Left colon (tissue), 2 donors: ENCODE measurements around the gene KCNIP4. TPM values are rescaled to one million over a fixed set of nuclear protein-coding genes. Genes with fewer than 3 reads are reported as not detected.

Source experiments
- ATAC-seq: fragments of 200-7000 bp; cut with Tn5 transposase; one replicate; pipeline ENCODE4 v1.9.1; 2020; ENCODE audit warnings: mild to moderate bottlenecking, moderate library complexity
- DNase-seq, 2 donors: peaks; one replicate each; pipeline ENCODE4 v3.0.0-alpha.2; 2020
- intact Hi-C, 2 donors: fragments of 100-400 bp; cut with DNase I in 1 of 2; cut with micrococcal nuclease in 1 of 2; formaldehyde crosslinking; loops; one replicate each; pipeline versions ENCODE4 v1.11.2 to v1.14.0; 2022; cut with DNase I, micrococcal nuclease
- total RNA-seq, 2 donors: library from RNA; stranded (reverse); fragmentation: NEBNext Ultra II Directional; extraction: Animal tissue kit (Norgen Biotek cat#: 25700); gene quantifications; one replicate each; pipeline ENCODE4 v1.2.1, GENCODE V29; 2021
- donor health status: DM: no; HTN: no; CAD: no.
- donor health status: DM: yes; HTN: yes; CAD: no.

The KCNIP4 gene
- total RNA-seq, 2 donors from 2014 or later: 1.1 to 3.4 TPM

DNA sequence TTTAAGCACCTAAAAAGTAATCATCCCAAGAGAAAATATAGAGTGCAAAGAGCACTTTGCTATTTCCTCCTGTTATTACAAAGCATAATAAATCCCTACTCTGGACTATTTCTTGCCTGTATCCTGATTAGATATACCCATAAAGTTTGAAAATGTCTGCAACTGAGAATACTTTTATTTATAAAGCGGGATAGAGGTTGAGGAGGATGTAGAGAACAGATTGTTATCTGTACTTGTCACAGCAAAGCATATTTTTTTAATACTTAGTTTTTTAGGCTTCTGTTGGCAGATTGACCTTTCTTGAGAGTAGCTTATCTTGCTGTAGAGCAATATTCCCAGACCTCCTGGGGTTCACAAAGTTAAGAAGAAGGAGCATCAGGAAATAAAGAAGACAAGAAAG, 396.1 kb downstream of the KCNIP4 start:
- intact Hi-C loops: no loop called here
- DNase-seq: no peak
- ATAC-seq: no peak

DNA sequence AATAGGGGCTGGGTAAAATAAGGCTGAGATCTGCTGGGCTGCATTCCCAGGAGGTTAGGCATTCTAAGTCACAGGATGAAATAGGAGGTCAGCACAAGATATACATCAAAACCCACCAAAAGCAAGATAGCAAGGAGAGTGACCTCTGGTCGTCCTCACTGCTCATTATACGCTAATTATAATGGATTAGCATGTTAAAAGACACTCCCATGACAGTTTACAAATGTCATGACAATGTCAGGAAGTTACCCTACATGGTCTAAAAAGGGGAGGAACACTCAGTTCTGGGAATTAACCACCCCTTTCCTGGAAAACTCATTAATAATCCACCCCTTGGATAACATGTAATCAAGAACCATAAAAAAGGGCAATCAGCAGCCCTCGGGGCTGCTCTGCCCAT, 403.6 kb downstream of the KCNIP4 start:
- no peak for ATAC-seq
- intact Hi-C loops: no loop called here
- DNase-seq: no peak

DNA sequence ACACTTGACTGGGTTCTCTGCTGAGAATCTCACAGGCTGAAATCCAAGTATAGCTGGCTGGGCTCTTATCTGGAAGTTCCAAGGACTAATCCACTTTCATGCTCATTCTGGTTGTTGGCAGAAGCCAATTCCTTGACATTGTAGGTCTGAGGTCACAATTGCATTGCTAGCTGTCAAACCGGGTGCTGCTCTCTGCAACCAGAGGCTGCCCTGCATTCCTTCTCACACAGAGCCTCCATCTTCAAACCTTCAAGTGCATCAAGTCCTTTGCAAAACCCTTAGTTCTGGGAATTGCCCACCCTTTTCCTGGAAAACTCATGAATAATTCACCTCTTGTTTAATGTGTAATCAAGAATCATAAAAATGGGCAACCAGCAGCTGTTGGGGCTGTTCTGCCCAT, 404.2 kb downstream of the KCNIP4 start:
- DNase-seq (no peak), ATAC-seq (no peak)
- intact Hi-C loops: no loop called here

GRCh38 chr4:21543514-21543913, 405.1 kb downstream of the KCNIP4 start:
- no peak for DNase-seq
- ATAC-seq: no peak
- intact Hi-C loops: no loop called here

- intact Hi-C loops: no loop called here
- no peak for ATAC-seq
- DNase-seq: no peak
Measured at GRCh38 chr4:21535898-21536297, 412.7 kb downstream of the KCNIP4 start.

GRCh38 chr4:21531048-21531447, 417.5 kb downstream of the KCNIP4 start:
- intact Hi-C loops: no loop called here
- ATAC-seq (no peak), DNase-seq (no peak)

GRCh38 chr4:21529214-21529613, 419.4 kb downstream of the KCNIP4 start:
- DNase-seq: no peak
- intact Hi-C loops: no loop called here
- ATAC-seq: no peak

GRCh38 chr4:21522296-21522695, 426.3 kb downstream of the KCNIP4 start:
- ATAC-seq: no peak
- intact Hi-C loops: no loop called here

GRCh38 chr4:21517126-21517859, 431.3 kb downstream of the KCNIP4 start:
- no peak for DNase-seq
- intact Hi-C loops: loop anchor here in 1 of 2 donors (10.0 kb wide), 1 partner anchor 258 kb away; no protein-coding TSS in a partner anchor
- ATAC-seq: no peak

More at GRCh38 chr4:21522296-21522695, 426.3 kb downstream of the KCNIP4 start:
- DNase-seq: no peak

DNA sequence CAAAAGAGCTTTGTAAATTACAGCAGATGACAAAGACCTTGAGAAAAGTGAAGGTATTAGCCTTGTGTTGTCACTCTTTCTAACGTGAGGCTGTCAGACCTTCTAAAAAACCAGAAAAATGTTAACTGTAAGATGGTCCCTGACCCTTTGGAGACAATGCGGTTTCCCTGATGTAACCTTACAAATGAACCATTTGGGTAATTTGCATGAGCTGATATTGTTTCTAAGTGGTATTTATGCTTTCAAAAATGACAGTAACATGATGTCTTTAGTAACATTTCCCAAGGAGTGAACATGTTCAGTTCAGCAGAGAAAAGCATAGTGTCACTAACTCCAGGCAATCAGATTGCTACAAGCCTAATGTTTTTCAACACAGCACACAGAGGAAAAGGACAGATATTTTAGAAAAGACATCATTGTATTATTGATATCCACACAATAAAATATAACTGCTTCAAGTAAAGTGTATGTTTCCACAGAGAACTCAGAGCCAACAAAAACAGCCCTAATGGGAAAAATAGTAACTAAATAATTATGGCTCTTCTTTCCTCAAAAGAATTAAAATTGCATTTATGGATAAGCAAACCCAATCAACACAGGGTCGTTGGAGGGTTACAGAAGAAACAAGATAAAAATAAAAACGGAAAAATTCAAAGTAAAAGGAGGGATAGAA, 434.4 kb downstream of the KCNIP4 start:
- ATAC-seq (no peak), DNase-seq (no peak)
- intact Hi-C loops: loop anchor here in 1 of 2 donors (10.0 kb wide), 1 partner anchor 261 kb away; no protein-coding TSS in a partner anchor

DNA sequence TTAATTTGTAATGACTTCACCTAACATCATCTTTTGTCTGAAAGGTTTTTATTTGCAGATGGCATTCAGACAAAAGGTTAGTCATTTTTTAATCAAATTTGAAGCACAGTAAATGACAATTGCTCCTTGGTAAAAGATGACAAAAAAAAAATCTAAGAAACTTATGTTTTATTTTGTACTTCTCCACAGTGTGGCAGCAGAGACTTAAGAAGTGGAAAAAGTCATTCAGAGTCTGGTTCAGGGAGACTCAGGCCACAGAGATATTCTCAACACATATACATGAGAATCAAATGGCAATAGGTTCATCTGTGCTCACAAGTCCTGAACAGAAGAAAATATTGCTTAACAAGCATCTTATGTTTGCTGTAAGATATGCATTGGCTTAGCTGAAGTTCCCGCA, 436.2 kb downstream of the KCNIP4 start:
- ATAC-seq (no peak), DNase-seq (no peak)
- intact Hi-C loops: loop anchor here (2.0 to 10.0 kb wide), 2 partner anchors 256 to 262 kb away; no protein-coding TSS in a partner anchor

DNA sequence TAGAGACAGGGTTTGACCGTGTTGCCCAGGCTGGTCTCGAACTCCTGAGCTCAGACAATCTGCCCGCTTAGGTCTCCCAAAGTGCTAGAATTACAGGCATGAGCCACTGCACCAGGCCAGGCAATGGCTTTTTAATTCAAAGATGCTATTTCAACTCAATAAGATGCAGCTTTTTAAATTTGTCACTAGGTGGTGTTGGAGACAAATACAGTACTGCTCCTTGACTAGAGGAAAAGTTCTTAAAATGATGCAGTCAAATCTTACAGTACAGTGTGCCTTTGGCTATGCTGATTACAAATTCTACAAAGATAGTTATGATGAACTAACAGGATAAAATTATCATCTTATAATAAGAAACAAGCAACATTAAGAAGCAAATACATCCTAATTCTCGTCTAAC, 441.1 kb downstream of the KCNIP4 start:
- intact Hi-C loops: no loop called here
- ATAC-seq: no peak

GRCh38 chr4:21490682-21491081, 457.9 kb downstream of the KCNIP4 start:
- ATAC-seq (no peak), DNase-seq (no peak)
- intact Hi-C loops: no loop called here

More for the DNA sequence above, 441.1 kb downstream of the KCNIP4 start:
- DNase-seq: no peak

DNA sequence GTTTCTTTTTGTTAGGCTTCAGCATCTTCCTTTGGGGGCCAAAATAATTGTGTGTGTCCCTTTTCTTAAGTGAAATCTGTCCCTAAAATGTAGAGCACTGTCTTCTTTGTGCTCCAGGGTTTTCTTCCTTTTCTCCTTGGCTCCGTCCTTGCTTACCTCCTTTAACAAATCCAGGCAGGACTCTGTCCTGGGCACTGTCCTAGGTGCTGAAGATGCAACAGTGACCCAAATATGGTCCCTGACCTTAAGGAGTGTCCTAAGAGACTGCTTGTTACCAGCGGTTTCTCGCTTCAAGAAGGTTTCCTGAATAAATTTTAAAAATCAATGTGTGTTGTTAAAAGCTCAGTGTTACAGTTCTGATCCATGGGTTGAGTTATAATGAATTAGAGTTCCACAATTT, 471.8 kb downstream of the KCNIP4 start:
- no peak for DNase-seq
- no peak for ATAC-seq
- intact Hi-C loops: no loop called here

- DNase-seq (no peak), ATAC-seq (no peak)
- intact Hi-C loops: no loop called here
Measured at GRCh38 chr4:21474195-21474594, 474.4 kb downstream of the KCNIP4 start.

GRCh38 chr4:21470535-21470934, 478.0 kb downstream of the KCNIP4 start:
- no peak for ATAC-seq
- no peak for DNase-seq
- intact Hi-C loops: no loop called here

DNA sequence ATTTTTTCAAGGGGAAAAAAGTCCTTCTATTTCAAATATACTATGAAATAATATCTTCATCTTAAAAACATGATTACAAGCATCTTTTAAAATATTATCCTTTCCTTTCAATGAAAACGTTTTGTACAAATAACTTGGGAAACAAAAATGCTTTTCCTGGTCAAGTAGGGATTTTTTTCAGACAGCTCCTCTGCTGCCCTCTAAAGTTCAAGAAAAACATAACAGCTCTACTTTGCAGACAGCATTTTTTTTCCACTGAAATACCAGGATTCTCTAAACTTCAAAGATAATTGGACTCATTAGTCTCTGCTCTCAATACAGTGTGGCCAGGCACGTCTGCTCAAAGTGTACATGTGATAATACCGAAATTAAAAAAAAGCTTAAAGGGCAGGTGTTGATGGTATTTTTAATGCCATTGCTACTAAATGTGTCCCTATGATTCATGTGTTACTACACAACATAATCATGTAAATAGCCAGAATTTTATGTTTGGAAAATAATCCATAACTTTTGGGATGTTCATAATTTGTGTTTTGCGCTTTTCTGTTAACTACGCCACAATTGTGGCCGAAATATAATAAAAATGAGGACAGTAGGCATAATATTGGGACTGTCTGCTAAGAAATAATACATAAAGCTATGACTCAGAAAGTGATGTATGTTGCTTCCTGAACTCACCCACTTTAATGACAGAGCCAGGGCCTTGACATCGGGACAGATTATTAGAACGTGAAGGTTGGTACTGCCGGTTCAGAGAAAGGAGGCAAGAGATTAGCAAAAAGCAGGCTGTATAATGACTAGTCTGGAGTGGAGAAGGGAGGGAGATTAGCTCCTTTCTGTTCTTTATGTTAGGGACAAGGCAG, 478.9 kb downstream of the KCNIP4 start:
- no peak for ATAC-seq
- intact Hi-C loops: no loop called here
- DNase-seq: no peak

DNA sequence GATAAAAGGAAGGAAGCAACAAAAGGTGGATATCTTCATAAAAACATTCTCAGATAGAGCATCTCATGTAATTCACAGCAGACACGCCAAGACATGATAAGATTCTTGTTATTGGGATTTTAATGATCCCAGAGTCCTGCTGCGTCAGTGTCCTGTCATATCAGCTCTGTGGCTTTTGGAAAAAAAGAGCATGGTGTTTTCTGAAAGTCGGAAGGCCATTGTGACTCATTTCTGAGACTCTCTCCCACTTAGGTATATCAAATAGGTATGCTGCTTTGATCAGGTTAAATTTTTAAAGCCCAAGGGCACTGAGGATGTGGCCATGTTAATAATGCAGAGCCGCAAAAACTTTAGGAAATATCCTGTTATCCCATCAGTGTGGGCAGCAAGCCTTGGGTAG, 481.0 kb downstream of the KCNIP4 start:
- intact Hi-C loops: no loop called here
- DNase-seq: no peak
- ATAC-seq: no peak

GRCh38 chr4:21457086-21457840, 491.3 kb downstream of the KCNIP4 start:
- DNase-seq (no peak), ATAC-seq (no peak)
- intact Hi-C loops: no loop called here
